GM19467 (cell line): ENCODE results near the gene SLC5A2.
"Not testable (repeated sequence)": the region's sequence is repeated elsewhere in the genome, so short reads cannot be mapped to it uniquely, and the experiment has no call there.

ENCODE experiments used
- ATAC-seq: cut with Tn5 transposase; IDR thresholded peaks from one replicate; pipeline ENCODE4 v1.9.1; 2021; ENCODE audit warnings: mild to moderate bottlenecking, moderate library complexity; ENCODE audit not compliant: unreplicated experiment

Gene SLC5A2

DNA sequence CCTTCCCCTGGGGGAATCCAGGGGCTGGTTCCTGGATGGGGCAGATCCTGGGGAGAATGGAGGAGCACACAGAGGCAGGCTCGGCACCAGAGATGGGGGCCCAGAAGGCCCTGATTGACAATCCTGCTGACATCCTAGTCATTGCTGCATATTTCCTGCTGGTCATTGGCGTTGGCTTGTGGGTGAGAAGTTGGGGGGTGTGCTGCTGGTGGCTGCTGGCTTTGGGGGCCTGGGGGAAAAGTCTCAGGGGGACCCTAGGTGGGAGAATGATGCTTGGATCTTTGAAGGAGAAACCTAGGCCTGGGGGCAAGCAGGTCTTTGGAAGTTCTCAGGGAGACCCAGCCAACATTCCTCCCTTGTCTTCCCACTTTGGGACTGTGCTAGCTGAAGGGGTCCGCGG lies at the start of gene SLC5A2:
Gene SLC5A2 (plus strand): TSS at position 43 of the 400 bp plus-strand sequence. CDS start 14 bp downstream, at position 57.
- ATAC-seq, result no peak

DNA sequence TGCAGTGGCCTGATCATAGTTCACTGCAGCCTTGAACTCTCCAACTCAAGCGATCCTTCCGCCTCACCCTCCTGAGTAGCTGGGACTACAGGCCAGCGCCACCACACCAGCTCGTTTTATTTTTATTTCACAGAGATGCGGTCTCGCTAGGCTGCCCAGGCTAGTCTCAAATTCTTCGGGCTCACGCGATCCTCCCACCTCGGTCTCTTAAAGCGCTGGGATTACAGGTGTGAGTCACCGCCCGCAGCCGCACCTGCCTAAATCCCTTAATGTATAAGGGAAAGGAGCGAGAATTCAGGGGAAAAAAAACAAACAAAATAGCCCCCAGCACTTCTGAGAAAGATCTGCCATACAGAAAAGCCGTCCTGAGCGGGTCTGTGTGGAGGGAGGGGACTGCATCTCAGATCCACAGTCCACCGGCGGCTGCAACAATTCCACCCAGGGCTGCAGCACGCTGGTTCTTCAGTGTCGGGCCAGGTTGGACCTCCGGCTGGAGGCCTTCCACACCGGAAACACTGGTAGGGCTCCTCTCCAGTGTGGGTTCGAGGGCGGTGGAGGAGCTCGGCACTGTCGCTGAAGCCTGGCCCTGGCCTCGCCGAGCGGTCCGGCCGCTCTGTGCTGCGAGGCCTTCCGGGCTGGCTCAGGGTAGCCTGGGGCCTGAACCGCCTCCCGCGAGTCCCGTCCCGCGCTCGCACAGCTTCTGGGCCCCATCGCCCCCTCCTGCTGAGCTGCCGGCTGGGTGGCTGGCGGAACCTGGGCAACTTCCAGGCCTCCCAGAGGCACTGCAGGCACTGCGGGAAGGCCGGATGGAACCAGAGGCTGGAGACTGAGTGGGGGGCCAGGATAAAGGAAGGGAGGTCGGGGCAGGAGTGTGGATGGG lies 47.3 kb upstream of the SLC5A2 start:
- no peak for ATAC-seq

DNA sequence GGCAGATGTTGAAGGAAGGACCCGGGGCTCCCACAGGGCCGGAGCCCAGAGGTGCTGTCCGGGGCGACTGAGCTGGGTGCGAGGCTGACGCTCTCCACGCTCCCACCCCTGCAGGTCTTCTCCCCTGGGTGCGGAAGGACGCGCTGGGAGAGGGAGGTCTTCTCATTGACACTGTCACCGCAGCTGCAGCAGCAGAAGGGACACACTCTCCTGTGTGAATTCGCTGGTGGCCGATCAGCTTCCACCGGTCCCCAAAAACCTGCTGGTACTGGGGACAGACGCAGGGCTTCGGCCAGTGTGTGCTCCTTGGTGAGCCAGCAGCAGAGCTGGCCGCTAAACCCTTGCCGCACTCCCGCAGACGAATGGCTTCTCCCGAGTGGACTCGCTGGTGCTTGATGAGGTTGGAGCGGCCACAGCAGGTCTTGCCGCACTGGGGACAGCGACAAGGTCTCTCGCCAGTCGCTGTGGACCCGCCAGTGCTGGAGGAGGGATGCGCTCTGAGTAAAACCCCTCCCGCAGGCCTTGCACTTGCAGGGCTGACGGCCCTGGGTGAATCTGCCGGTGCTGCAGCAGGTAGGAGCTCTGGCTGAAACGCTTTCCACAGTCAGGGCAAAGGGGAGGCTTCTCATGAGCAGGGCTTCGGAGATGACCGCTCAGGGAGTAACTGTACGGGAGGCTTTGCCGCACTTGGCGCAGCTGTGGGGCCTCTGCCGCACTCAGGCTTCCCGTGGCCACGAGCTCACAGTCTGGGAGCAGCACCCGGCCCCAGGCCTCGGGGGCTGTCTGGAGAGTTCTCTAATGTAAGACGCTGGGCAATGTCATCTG lies 46.5 kb upstream of the SLC5A2 start:
- ATAC-seq, result no peak

DNA sequence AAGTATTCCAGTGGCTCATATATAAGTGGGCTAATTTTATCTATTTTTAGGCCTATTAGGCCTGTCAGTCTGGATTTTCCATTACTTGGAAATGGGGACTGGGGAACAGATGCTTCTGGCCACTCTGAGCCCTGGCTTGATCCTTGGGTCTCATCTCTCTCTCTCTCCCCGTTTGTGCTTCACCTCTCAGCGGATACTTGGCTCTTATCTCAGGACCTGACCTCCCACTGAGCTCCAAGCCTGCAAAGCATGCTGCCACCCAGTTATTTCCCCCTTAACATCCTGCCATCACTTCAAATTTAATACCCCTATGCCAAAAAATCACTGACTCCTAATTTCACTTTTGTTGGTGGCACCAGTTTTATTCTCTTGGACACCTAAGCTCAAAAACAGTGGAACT lies 44.5 kb upstream of the SLC5A2 start:
- no peak for ATAC-seq

DNA sequence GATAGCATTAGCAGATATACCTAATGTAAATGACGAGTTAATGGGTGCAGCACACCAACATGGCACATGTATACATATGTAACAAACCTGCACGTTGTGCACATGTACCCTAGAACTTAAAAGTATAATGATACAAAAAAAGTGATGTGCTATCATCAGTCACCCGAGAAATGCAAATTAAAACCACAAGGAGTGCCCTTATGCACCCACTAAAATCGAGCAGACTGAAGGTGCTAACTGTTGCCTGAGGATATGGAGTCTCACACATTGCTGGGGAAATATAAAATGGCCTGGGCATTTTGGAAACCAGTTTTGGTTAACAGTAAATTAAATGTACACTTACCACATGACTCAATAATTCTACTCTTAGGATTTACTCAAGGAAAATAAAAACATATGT lies 43.9 kb upstream of the SLC5A2 start:
- not testable (repeated sequence) for ATAC-seq

DNA sequence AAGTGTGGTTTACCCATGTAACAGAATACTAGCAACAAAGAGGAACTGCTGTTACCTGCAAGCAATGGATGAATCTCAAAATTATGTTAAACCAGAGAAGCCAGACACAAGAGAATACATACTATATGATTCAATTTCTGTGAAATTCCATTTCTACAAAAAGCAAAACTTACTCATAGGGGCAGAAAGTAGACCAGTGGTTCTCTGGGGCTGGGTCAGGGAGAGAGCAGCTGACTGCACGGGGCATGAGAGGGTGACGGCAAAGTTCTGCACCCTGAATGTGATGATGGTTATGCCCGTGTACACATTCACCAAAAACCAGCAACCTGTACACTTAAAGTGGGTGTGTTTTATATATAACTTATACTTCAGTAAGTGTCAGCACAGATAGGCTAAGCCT lies 43.4 kb upstream of the SLC5A2 start:
- ATAC-seq, result no peak

DNA sequence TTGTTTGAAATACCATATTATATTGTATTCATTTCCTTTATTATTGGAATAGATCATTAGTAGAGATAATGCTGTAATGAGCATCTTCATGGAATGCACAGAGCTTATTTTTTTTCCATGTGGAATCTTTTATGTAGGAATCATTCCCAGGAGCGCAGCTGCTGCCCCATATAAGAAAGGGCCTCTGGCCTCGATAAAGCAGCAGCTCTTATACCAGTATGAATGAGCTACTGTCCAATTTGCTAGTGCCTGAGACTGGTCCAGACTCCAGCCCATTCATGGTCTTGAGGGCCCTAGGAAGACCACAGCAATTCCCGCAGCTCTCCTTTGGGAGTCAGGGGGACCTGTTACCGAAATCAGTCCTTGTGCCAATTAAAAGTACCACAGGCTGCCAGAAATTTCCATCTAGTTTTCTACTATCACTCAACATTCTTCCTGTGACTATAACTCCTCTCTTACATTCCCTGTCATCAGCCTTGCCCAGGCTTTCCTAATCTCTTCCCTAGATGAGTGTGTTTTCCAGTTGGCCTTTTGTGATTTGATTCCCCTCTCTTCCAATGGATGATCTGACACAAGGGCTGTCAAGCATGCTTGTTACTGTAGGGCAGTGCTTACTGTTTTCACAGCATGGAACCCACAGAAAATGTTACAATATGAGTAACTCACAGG lies 42.3 kb upstream of the SLC5A2 start:
- no peak for ATAC-seq

DNA sequence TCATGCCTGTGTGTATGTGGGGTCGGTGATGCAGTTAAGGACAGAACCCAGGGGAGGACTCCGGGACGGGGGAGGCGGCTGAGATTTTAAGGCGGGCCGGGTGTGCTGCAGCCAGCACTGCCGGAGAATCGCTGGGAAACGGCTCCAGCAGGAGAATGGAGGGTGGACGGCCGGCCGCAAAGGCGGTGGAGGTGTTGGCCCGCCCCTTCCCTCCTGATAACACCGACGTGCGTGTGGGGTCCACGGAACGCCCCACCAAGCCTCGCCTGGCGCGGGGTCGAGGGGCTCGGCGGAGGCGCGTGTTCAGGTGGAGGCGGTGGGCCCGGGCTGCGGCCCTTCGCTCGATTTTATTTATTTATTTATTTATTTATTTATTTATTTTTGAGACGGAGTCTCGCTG lies 41.0 kb upstream of the SLC5A2 start:
- no peak for ATAC-seq

DNA sequence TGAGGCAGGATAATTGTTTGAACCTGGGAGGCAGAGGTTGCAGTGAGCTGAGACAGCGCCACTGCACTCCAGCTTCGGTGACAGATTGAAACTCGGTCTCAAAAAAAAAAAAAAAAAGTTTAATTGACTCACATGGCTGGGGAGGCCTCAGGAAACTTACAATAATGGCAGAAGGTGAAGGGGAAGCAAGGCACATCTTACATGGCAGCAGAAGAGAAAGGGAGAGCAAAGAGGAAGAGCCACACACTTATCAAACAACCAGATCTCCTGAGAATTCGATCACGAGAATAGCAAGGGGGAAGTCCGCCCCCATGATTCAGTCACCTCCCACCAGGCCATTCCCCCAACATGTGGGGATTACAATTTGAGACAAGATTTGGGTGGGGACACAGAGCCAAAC lies 37.0 kb upstream of the SLC5A2 start:
- not testable (repeated sequence) for ATAC-seq

DNA sequence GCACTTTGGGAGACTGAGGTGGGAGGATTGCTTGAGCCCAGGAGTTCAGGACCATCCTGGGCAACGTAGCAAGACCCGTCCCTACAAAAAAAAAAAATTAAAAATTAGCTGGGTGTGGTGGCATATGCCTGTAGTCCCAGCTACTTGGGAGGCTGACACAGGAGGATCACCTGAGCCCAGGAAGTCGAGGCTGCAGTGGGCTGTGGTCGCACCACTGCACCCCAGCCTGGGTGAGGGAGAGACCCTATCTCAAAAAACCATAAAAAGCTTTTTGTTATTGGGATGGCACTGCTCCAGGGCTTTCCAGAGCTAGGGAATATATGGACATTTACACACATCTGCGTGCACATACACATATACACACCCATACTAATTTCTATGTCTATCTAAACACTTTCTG lies 31.7 kb upstream of the SLC5A2 start:
- ATAC-seq, result no peak

DNA sequence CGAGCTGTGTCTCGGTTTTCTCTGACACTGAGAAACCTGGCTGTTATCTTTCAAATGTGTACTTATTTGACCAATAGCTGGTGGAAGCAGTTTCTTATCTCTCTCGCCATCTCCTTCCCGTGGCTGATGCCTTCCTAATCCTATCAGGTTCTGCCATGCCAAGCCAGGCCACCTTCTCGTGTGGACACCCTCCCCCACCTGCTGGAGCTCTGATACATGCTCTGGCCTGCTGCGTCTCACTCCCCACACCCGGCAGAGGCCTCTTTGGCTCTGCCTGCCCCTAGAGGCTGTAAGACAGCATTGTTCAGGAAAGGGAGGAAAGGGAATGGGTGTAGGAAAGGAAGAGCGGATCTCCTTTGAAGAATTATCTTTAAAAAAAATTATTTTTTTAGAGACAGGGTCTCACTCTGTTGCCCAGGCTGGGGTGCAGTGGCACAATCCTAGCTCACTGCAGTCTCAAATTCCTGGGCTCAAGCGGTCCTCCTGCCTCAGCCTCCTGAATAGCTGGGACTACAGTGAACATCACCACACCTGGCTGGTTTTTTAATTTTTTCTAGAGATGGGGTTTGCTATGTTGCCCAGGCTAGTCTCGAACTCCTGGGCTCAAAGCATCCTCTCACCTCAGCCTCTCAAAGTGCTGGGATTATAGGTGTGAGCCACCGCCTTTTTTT lies 31.1 kb upstream of the SLC5A2 start:
- no peak for ATAC-seq

DNA sequence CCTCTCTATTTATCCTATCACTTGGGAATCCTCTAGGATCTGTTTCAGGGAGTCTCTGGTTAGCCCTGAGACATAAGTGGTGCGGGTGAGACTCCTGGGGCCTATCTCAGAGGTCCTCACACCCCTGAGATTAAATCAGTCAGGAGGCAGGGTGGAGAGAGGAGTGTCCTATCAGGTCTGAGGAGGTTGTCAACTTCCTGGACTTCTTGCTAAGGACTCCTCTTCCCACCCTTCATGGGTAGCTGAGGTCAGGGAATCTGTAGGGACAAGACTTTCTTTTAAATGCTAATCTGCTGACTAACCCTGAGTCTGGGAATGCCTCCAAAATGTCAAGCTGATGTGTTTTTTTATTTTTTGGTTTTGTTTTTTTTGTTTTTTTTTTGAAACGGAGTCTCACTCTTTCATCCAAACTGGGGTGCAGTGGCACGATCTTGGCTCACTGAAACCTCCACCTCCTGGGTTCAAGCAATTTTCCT lies 30.3 kb upstream of the SLC5A2 start:
- no peak for ATAC-seq

DNA sequence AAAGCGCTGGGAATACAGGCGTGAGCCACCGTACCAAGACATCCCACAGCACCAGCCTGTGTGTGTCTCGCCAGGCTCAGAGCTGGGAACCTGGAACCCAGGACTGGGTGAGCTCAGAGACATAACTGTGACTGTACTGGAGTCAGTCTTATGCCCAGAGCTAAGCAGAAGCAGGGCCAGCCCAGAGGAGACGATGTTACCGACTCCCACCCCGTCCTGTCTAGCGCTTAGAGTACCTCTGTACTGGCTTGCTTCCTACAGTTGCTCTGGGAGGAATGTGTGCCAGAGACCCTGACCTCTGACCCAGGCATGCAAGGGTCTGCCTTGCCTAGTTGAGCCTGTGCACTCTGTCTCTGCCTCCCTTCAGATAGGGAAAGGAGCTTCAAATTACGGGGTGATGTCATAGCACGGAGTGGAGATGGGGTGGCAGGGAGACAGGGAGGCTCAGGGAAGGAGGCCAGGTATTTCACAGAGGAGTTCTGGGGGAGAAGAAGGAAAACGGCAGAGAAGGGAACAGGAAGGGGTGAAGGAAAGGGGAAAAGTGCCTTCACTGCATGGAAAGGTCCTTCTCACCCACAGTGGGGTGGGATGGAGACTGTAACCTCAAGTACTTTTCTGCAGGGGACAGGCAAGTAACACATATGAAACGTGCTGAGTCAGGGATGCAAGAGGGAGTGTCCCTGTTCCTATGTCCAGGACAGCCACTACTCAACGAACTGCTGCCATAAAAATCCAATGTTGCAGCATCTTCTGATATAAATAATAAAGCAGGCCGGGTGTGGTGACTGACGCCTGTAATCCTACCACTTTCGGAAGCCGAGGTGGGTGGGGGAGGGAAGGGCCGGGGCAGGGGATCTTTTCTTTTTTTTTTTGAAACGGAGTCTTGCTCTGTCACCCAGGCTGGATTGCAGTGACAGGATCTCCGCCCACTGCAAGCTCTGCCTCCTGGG lies 29.4 kb upstream of the SLC5A2 start:
- no peak for ATAC-seq

DNA sequence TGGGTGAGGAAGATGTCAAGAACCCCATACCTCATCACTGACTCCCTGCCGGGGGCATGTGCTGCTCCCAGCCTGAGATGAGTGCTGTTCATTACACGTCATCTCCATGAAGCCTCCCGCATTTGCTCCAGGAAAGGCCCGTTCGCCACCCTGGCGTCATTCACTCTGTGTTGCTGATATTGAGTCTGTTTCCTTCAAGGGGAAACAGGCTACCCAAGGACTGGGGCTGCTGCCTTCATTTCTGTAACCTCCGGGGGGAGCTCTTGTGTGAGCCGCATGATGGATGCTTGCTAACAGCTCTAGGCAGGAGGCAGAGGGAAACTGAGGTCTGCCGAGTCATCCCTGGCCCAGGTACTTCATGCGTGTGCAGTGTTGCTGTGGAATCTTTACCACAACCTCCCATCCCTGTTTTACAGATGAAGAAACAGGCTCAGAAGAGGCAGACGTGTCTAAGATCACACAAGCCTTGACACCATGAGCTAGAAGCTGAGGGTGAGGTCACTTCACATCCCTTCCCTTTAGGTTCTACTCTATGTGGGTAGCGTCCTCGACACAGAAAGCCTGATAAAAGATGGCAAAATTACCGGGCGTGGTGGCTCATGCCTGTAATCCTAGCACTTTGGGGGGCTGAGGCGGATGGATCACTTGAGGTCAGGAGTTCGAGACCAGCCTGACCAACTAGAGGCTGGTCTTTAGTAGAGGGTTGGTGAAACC lies 27.2 kb upstream of the SLC5A2 start:
- no peak for ATAC-seq

DNA sequence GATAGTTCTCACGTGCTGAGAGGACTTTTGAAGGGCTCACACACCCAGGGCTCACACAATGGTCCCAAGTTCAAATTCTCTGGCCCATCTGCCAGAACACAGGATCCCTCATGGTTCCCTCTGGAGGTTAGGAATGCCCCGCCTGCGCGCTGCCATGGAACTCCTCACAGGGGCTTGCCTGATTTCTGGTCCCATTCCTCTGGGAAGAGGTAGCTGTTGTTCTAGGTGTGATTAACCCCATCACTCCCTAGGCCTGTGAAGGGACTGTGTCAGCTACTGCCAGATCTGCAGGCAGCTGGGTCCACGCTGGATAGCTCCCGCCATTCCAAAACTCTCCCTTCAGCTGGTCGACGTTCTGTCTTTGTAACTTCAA lies 25.9 kb upstream of the SLC5A2 start:
- no peak for ATAC-seq

DNA sequence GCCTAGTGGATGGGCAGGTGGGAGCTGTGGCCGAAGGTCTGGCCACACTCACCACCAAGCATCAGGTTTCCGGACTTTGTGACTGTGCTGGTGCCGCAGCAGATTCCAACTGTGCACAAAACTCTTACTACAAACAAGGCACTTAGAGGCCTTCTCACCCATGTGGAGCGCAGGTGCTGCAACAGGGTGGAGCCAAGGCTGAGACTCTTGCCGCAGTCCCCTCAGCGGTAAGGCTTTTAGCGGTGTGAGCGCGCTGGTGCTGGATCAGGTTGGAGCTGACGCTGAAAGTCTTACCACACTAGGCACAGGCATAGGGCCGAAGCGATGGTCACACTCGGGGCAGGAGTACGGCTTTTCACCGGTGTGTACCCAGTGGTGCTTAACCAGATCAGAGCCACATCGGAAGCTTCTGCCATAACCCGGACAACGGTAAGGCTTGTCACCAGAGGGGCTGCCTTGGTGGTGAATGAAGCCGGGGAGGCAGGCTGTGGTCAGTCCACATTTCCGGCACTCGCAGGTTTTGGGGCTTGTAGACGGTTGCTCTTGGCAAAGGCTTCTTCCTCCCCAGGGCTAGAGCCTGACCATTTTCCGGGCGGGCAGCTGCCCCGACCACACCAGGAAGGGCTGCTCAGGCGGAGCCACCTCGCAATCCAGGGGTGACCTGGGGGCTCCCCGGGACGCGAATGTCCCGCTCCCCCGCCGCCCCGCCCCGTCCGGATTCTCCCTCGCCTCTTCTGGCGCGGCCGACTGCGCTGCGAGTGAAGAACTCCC lies 24.7 kb upstream of the SLC5A2 start:
- ATAC-seq, result peak; percentile 10

DNA sequence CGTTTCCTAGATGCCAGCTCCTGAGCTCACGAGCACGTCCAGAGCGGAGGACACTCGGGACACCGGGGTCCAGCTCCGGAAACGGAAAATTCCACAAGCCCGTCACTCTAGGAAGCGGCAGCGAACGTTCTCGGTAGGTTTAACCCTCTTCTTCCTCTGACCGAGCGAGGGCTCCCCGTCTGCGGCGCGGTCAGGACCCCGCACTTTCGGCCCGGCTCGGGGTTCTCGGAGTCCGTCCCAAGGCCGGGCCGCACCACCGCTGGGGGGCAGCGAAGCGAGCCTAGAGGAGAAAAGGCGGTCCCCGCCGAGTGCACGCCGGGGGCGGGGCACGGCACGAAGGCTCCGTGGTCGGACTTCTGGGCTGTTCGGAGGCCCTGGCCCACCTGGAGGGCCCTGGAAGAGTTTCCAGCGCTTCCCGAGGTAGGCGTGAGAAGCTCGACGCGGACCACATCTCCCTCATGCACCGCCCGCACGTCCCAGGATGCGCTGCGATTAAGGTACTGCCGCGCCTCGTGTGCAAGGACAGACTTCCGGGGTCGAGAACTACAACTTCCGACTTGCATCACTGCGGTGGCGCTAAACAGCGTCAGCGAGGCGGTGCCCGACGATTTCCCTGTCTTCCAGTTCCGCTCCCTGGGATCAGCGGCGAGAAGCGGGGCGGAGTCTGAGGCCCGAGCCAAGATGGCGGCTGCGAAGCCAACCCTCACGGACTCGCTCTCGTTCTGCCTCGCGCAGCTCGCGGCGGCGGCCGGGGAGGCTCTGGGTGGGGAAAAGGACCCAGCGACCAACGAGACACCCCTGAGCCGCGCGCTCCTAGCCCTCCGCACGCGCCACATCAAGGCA lies 23.9 kb upstream of the SLC5A2 start, which contains the start of gene ARMC5:
Gene ARMC5 (plus strand): TSS at position 658 of the 843 bp plus-strand sequence. CDS start 24 bp downstream, at position 682.
- peak; percentile 62 for ATAC-seq
